PC-9 (cell line): ENCODE results near the gene ZBED4. TPM values are rescaled to one million over a fixed set of nuclear protein-coding genes. Genes with fewer than 3 reads are reported as not detected.
A peak's percentile ranks its signal among the peaks of the same experiment; 100 is the strongest.

ENCODE experiments used
- BruUV-seq: library from RNA; stranded (reverse); fragments of 400-500 nt; replicated peaks from 2 replicates; lab custom pipeline; 2021; lab: Mats Ljungman, UMichigan
- CTCF ChIA-PET: fragments of 300-600 bp; sonication (Branson Sonifier 250); formaldehyde crosslinking; loops from one replicate; lab custom pipeline; 2022; ENCODE audit warnings: antibody characterized with exemption; lab: Charles Lee
- POLR2A ChIA-PET: fragments of 300-600 bp; sonication (Branson Sonifier 250); formaldehyde crosslinking; loops from one replicate; lab custom pipeline; 2022; ENCODE audit warnings: antibody characterized with exemption; ENCODE audit not compliant: unreplicated experiment; lab: Charles Lee
- DNase-seq, 2 experiments: peaks; one replicate each; pipeline versions ENCODE4 v3.0.0 to v3.0.0-alpha.2; 2015 to 2022; ENCODE audit warnings: mixed read lengths in 1 of 2
- H2AFZ ChIP-seq: fragments of 200-600 bp; sonication (generic); 2 replicates; pipeline ENCODE4 v1.8.1; 2017; ENCODE audit warnings: antibody characterized with exemption
- H3F3A ChIP-seq: fragments of 200-600 bp; sonication (generic); 2 replicates; pipeline ENCODE4 v1.8.1; 2017; ENCODE audit warnings: antibody characterized with exemption, mild to moderate bottlenecking, low read depth; ENCODE audit not compliant: insufficient read depth
- H3K27ac ChIP-seq: fragments of 200-600 bp; sonication (generic); 2 replicates; pipeline ENCODE4 v1.6.1; 2016; ENCODE audit warnings: mixed run types
- H3K27me3 ChIP-seq: fragments of 200-600 bp; sonication (generic); 2 replicates; pipeline ENCODE4 v1.6.1; 2016; ENCODE audit warnings: low read depth, mixed run types; ENCODE audit not compliant: insufficient read depth
- H3K36me3 ChIP-seq: fragments of 200-600 bp; sonication (generic); 2 replicates; pipeline ENCODE4 v1.6.1; 2016; ENCODE audit warnings: low read depth, mixed run types
- H3K4me1 ChIP-seq: fragments of 200-600 bp; sonication (generic); replicated peaks from 2 replicates; pipeline ENCODE4 v1.6.1; 2016; ENCODE audit warnings: mixed run types; ENCODE audit not compliant: insufficient read depth
- H3K4me2 ChIP-seq: fragments of 200-600 bp; sonication (generic); 2 replicates; pipeline ENCODE4 v1.6.1; 2017; ENCODE audit warnings: mixed run types
- H3K4me3 ChIP-seq: fragments of 200-600 bp; sonication (generic); 2 replicates; pipeline ENCODE4 v1.6.1; 2016; ENCODE audit warnings: mixed run types
- H3K79me2 ChIP-seq: fragments of 200-600 bp; sonication (generic); 2 replicates; pipeline ENCODE4 v1.6.1; 2017; ENCODE audit warnings: low read depth, mixed run types
- H3K9me2 ChIP-seq: fragments of 200-600 bp; sonication (generic); 2 replicates; pipeline ENCODE4 v1.8.1; 2017; ENCODE audit warnings: mild to moderate bottlenecking; ENCODE audit not compliant: insufficient read depth
- H3K9me3 ChIP-seq: fragments of 200-600 bp; sonication (generic); 2 replicates; pipeline ENCODE4 v1.8.1; 2016; ENCODE audit warnings: low read depth; ENCODE audit not compliant: insufficient read depth
- H4K20me1 ChIP-seq: fragments of 200-600 bp; sonication (generic); 2 replicates; pipeline ENCODE4 v1.8.1; 2017; ENCODE audit not compliant: insufficient read depth
- CTCF ChIP-seq: fragments of 200-600 bp; sonication (generic); conservative IDR thresholded peaks from 2 replicates; pipeline ENCODE4 v1.6.1; 2017; ENCODE audit warnings: mixed run types, antibody characterized with exemption, mild to moderate bottlenecking, moderate library complexity
- EZH2 ChIP-seq: fragments of 200-600 bp; sonication (generic); IDR thresholded peaks from 2 replicates; pipeline ENCODE4 v1.8.0; 2017; ENCODE audit warnings: antibody characterized with exemption, low read depth
- intact Hi-C: fragments of 100-400 bp; cut with micrococcal nuclease; formaldehyde crosslinking; loops from one replicate; pipeline ENCODE4 v1.10.0; 2022; ENCODE audit not compliant: unreplicated experiment
- total RNA-seq: library from RNA; stranded (reverse); gene quantifications from 2 replicates; pipeline ENCODE4 v1.2.3, GENCODE V29; 2021

The ZBED4 gene
- total RNA-seq, 1 experiment from 2014 or later: 21.4 TPM

- Histone ChIP-seq H3K4me2 (peak overlapping the region; percentile 87), H3K79me2 (peaks cover 62% of the 10 kb centered on the region), H3K27ac (peak overlapping the region; percentile 18), H3F3A (peaks cover 34% of the 10 kb centered on the region; the same call in 1 of the 2 replicates), H4K20me1 (peaks cover 48% of the 10 kb centered on the region), H3K9me2 (no peaks in the 10 kb centered on the region), H3K9me3 (no peaks in the 10 kb centered on the region), H3K4me3 (peak overlapping the region; percentile 70), H2AFZ (no peak overlapping the region), H3K27me3 (no peaks in the 10 kb centered on the region), H3K4me1 (peaks cover 21% of the 10 kb centered on the region), H3K36me3 (no peaks in the 10 kb centered on the region)
- TF ChIP-seq EZH2 (no peak), CTCF (no peak)
- no TSS peak for BruUV-seq
- peak; percentile 50 to 65 for DNase-seq
- ChIA-PET CTCF (interaction anchor here (0.5 to 0.6 kb wide), 2 partner anchors 30 to 469 kb away, joined by 4 to 5 read pairs; no protein-coding TSS in a partner anchor), POLR2A (interaction anchor here (0.6 to 1.0 kb wide), 3 partner anchors 29 to 197 kb away, joined by 3 to 5 read pairs (median 4); no protein-coding TSS in a partner anchor)
- intact Hi-C loops: loop anchor here (2.0 kb wide), 2 partner anchors 29 to 59 kb away; partner anchors contain the start of gene BRD1
These were observed 1.7 kb downstream of the ZBED4 start for GRCh38 chr22:49855251-49855911.

- Histone ChIP-seq H3F3A (peaks cover 29% of the 10 kb centered on the region; the same call in 1 of the 2 replicates), H3K4me1 (peaks cover 21% of the 10 kb centered on the region), H3K79me2 (peaks cover 71% of the 10 kb centered on the region), H3K4me2 (peak overlapping the region; percentile 87), H3K9me2 (no peaks in the 10 kb centered on the region), H3K27ac (no peak overlapping the region), H3K4me3 (no peak overlapping the region), H3K27me3 (no peaks in the 10 kb centered on the region), H3K36me3 (no peaks in the 10 kb centered on the region), H4K20me1 (peaks cover 56% of the 10 kb centered on the region), H3K9me3 (no peaks in the 10 kb centered on the region), H2AFZ (no peak overlapping the region)
- no peak for DNase-seq
- no TSS peak for BruUV-seq
- no peak for TF ChIP-seq EZH2
- TF ChIP-seq CTCF: no peak
- intact Hi-C loops: no loop called here
- POLR2A ChIA-PET: no interaction called here
- CTCF ChIA-PET: no interaction called here
These were observed 2.7 kb downstream of the ZBED4 start for GRCh38 chr22:49856343-49856742.

GRCh38 chr22:49856766-49857618, 3.3 kb downstream of the ZBED4 start:
- no peaks in the 10 kb centered on the region for H3K27me3 ChIP-seq
- H3K9me2 ChIP-seq: no peaks in the 10 kb centered on the region
- H3K4me2 ChIP-seq: no peak overlapping the region
- peaks cover 29% of the 10 kb centered on the region; the same call in 1 of the 2 replicates for H3F3A ChIP-seq
- no TSS peak for BruUV-seq
- no peaks in the 10 kb centered on the region for H3K9me3 ChIP-seq
- H3K79me2 ChIP-seq: peaks cover 78% of the 10 kb centered on the region
- no peak for DNase-seq
- H3K4me3 ChIP-seq: no peak overlapping the region
- no peak overlapping the region for H2AFZ ChIP-seq
- H3K27ac ChIP-seq: no peak overlapping the region
- intact Hi-C loops: no loop called here
- H3K36me3 ChIP-seq: no peaks in the 10 kb centered on the region
- POLR2A ChIA-PET: no interaction called here
- CTCF ChIA-PET: no interaction called here
- no peak for TF ChIP-seq CTCF
- TF ChIP-seq EZH2: no peak
- H3K4me1 ChIP-seq: peaks cover 21% of the 10 kb centered on the region
- peaks cover 63% of the 10 kb centered on the region for H4K20me1 ChIP-seq
